Measurements from ENCODE around the gene ADAMTS3. TPM values are rescaled to one million over a fixed set of nuclear protein-coding genes. Genes with fewer than 3 reads are reported as not detected.

The ADAMTS3 gene
- total and polyA plus RNA-seq, 2 donors (not counting 3 experiments of a cell fraction or from before 2014, with no cell fraction given), result 0.37 to 1.3 TPM

DNA sequence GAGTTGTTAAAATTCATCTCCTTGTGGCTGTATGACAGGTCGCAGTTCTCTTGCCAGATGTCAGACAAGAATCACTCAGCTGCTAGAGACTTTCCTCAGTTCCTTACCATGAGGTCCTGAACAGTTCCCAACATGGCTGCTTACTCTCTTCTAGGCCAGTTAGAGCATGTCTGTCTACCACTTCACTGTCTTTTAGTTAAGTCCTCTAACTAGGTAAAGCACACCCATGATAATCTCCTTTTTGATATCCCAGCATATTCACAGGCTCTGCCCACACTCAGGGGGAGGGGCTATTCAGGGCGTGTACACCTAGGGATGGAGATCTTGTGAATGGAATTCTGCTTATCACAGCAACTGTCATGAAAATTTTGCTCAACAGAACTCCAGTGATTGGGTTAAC is 190.1 kb downstream of the ADAMTS3 start:
- no peak for DNase-seq (ENCODE audit: low read depth, low spot score)
- Histone ChIP-seq H4K20me1 (replicated peaks; ENCODE audit: control insufficient read depth, extremely low read depth, insufficient read depth, low read length) (no peaks in the 10 kb centered on the region), H3K79me2 (ENCODE audit: control insufficient read depth, insufficient read depth, low read length) (no peaks in the 10 kb centered on the region), H2AFZ (ENCODE audit: low read depth, low read length) (no peak overlapping the region), H3K4me2 (ENCODE audit: insufficient read depth, low read length) (no peak overlapping the region), H3K4me1 (ENCODE audit: control insufficient read depth, extremely low read depth, insufficient read depth, low read length) (peaks cover 4% of the 10 kb centered on the region), H3K9ac (replicated peaks; ENCODE audit: extremely low read depth, insufficient read depth, low read length) (no peak overlapping the region), H3K9me3 (replicated peaks; ENCODE audit: control insufficient read depth, insufficient read depth, low read length) (no peaks in the 10 kb centered on the region), H3K36me3 (ENCODE audit: control insufficient read depth in 2 of 2, extremely low read depth in 1 of 2, insufficient read depth in 2 of 2, low read length in 2 of 2) (no peaks in the 10 kb centered on the region), H3K9me1 (replicated peaks; ENCODE audit: control insufficient read depth, extremely low read depth, insufficient read depth, low read length) (no peaks in the 10 kb centered on the region), H3K4me3 (replicated peaks in 1 of 3; ENCODE audit: insufficient read depth in 1 of 3, low read depth in 1 of 3, low read length in 3 of 3) (no peak overlapping the region), H3K27ac (ENCODE audit: insufficient read depth, low read depth, low read length) (no peak overlapping the region), H3K27me3 (ENCODE audit: control insufficient read depth in 2 of 2, insufficient read depth in 2 of 2, low read length in 2 of 2) (no peaks in the 10 kb centered on the region)
- intact Hi-C loops (cut with micrococcal nuclease) (no loop called here), dilution Hi-C loops (cut with MboI; ENCODE audit: extremely low pct_ligation_motif_present, low sequenced_read_pairs) (no loop called here)
- TF ChIP-seq FOS (IDR thresholded peaks at IDR 0.05; ENCODE audit: borderline replicate concordance, insufficient read depth, low read length) (no peak), EZH2 (IDR thresholded peaks at IDR 0.05; ENCODE audit: borderline replicate concordance, low read depth, low read length, severe bottlenecking) (no peak), MYC (IDR thresholded peaks at IDR 0.05; ENCODE audit: low read depth, low read length) (no peak), POLR2AphosphoS5 (IDR thresholded peaks at IDR 0.05; ENCODE audit: insufficient read depth, low read depth, low read length) (no peak), POLR2A (IDR thresholded peaks at IDR 0.05; ENCODE audit: low read depth, low read length) (no peak), JUN (IDR thresholded peaks at IDR 0.05; ENCODE audit: borderline replicate concordance, insufficient read depth, insufficient read length, low read depth) (no peak), GATA2 (IDR thresholded peaks at IDR 0.05; ENCODE audit: insufficient read depth, insufficient read length, low read depth, low read length) (no peak)
- TF ChIP-seq, protein P1, sequence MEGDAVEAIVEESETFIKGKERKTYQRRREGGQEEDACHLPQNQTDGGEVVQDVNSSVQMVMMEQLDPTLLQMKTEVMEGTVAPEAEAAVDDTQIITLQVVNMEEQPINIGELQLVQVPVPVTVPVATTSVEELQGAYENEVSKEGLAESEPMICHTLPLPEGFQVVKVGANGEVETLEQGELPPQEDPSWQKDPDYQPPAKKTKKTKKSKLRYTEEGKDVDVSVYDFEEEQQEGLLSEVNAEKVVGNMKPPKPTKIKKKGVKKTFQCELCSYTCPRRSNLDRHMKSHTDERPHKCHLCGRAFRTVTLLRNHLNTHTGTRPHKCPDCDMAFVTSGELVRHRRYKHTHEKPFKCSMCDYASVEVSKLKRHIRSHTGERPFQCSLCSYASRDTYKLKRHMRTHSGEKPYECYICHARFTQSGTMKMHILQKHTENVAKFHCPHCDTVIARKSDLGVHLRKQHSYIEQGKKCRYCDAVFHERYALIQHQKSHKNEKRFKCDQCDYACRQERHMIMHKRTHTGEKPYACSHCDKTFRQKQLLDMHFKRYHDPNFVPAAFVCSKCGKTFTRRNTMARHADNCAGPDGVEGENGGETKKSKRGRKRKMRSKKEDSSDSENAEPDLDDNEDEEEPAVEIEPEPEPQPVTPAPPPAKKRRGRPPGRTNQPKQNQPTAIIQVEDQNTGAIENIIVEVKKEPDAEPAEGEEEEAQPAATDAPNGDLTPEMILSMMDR (IDR thresholded peaks at IDR 0.05; ENCODE audit: extremely low read depth in 1 of 2, insufficient read depth in 1 of 2, low read depth in 1 of 2, low read length in 2 of 2), result no peak
- TF ChIP-seq, protein P2, sequence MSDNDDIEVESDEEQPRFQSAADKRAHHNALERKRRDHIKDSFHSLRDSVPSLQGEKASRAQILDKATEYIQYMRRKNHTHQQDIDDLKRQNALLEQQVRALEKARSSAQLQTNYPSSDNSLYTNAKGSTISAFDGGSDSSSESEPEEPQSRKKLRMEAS (IDR thresholded peaks at IDR 0.05; ENCODE audit: insufficient read depth, insufficient read length), result no peak
- no peak for FAIRE-seq
- BruUV-seq (replicated peaks), result no TSS peak
- POLR2A ChIA-PET, result no interaction called here
- CTCF ChIA-PET, result no interaction called here
